ENCODE data around the gene FOXB2.
"Not testable (repeated sequence)": the region's sequence is repeated elsewhere in the genome, so short reads cannot be mapped to it uniquely, and the experiment has no call there.

The FOXB2 gene

DNA sequence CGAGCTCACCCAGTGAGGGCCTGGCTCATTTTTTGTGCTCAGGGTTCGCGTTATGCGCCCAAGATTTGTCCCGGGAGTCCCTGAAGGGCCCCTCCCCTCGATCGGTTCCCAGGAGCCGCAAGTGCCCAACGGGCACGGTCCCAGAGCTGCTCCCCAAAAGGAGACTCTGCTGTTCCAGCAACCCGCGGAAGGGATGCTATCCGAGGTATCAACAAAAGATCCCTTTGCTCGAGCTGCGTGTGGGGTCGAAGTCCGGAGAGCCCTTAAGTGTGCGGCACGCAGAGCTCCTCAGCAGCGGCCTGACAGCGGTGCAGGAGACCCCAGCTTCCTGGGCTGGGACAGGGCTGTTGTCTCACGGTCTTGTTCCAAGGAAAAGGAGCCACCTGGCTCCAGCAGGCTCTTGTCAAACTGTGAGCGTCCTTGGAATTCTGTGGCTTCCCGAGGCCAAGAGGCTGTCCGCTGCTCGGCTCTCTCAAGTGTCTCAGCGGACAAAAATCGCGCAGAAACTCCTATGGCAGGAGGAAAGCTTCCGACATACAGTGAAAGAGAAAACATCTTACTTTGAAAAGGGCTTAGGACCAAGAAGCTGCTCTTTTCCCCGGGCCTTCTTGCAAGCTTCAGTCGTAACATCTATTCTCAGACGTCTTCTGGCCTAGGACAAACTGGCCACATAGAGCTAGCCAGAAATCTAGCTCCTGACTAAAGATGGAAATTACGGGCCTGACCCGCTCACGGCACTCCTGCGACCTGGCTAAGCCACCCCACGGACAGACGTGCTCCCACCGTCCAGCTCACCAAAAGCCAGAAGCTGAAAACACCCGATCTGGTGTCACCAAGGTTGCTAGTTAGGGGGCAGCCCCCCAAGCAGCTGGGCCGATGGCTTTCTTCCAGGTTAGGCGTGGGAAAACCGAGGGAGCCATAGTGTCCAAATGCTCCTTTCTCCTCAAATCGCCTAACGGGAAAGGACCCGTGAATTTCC is 2.6 kb upstream of the FOXB2 start:
- DNase-seq (ENCODE audit: low read depth), result no peak

- DNase-seq (ENCODE audit: low read depth), result no peak
Observed at GRCh38 chr9:77017505-77017894, 2.0 kb upstream of the FOXB2 start.

- DNase-seq (ENCODE audit: low read depth), result no peak
Observed at GRCh38 chr9:77018058-77018968, 1.1 kb upstream of the FOXB2 start.

DNA sequence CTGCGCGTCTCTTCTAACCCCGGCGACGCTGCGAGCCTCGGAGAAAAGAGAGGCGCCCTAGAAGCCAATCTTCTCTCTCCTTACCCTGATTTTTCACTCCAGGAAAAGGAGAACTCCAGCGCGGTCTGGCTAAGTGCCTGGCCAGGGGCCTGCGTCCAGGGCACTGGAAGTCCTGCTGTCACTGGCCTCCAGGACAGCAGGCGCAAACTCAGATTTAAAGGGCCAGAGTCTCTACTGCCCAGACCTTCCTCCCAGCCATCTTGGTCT is 553 bp upstream of the FOXB2 start:
- no peak for DNase-seq (ENCODE audit: low read depth)

- no peak for DNase-seq (ENCODE audit: low read depth)
Observed at GRCh38 chr9:77019926-77020412, 514 bp downstream of the FOXB2 start.

DNA sequence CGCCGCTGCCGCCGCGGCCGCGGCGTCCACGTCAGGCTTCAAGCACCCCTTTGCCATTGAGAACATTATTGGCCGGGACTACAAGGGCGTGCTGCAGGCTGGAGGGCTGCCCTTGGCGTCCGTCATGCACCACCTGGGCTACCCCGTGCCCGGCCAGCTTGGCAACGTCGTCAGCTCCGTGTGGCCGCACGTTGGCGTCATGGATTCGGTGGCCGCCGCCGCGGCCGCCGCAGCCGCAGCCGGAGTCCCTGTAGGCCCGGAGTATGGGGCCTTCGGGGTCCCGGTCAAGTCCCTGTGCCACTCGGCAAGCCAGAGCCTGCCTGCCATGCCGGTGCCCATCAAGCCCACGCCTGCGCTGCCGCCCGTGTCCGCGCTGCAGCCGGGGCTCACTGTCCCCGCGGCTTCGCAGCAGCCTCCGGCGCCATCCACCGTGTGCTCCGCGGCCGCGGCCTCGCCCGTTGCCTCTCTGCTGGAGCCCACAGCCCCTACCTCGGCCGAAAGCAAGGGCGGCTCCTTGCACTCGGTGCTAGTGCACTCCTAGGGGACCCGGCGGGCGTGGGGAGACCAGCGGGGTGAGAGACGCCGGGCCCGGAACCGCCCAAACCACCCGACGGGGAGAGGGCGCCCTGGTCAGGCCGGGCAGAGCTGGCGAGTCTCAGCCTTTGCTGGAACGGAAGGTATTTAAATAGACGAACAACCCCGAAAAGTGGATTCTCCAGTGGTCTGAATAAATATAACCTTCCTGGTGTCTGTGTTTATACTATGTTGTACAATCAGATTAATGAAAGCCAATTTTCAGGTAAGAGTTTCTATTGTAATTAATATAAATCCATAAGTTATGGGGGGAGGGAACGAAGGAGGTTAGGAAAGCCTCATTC is 1.2 kb downstream of the FOXB2 start:
- DNase-seq (ENCODE audit: low read depth), result no peak

DNA sequence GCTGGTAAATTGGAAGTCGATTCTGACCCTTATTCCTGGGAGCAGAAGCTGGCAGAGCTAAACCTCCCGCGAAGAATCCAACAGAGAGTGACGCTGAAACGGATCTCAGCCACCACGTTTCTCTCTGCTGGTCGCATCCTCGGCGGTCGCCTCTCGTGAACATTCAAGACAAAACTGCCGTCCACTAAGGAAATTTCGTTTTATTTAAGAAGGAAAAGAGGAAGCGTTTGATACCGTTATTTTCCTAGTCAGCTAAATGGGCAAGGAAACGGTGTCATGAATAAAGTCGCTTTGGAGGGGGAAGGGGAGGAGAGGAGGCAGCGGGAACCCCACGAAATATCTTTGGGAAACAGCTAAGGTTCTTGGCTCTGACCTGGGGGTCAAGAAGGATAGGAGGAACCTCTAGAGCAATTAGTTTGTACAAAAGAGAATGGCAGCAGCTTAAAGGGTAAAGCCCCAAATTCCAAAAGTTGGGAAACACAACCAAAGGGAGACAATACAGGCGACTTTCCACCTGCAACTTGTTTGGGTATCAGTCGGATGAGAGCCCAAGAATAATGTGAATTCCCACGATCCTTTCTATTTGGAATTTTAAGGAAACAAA is 1.9 kb downstream of the FOXB2 start:
- DNase-seq (ENCODE audit: low read depth), result no peak

GRCh38 chr9:77021922-77022782 is 2.7 kb downstream of the FOXB2 start:
- DNase-seq (ENCODE audit: low read depth), result no peak

GRCh38 chr9:77022783-77023440 is 3.5 kb downstream of the FOXB2 start:
- no peak for DNase-seq (ENCODE audit: low read depth)

- DNase-seq (ENCODE audit: low read depth), result no peak
Observed at GRCh38 chr9:77023726-77024125, 4.3 kb downstream of the FOXB2 start.

DNA sequence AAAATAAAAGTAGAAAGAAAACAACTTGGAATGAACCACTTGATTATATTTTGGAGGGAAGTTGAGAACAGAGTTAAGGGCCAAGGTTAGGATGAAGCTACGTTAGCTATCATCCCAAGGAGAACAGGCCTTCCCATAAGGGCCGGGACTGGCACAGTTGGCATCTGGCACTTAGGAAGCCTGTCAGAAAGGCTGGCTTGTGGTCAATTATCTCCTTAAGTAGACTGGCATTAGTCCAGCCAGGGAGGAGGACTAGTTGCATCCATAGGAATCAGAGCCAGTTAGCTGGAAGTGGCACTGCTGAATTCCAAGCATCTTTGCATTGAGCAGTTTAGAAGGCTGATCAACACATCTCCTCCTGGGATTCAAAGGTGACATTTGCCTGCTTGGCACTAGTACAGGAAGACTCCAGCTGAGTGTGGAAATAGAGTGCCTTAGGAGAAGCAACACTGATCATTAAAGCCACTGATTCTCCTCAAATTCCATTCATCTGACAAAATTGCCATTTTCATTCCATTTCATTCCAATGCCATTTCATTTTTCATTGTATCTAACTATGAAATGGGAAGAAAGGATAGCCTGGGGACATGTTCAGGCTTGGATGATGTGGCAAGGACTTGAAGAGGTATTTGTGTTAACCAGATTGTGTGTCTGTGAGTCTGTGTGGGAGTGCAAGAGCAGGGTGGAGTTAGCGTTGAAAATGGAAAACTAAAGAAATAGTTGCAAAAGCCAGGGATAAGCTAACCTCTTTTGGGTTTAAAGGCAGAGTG is 5.5 kb downstream of the FOXB2 start:
- no peak for DNase-seq (ENCODE audit: low read depth)

DNA sequence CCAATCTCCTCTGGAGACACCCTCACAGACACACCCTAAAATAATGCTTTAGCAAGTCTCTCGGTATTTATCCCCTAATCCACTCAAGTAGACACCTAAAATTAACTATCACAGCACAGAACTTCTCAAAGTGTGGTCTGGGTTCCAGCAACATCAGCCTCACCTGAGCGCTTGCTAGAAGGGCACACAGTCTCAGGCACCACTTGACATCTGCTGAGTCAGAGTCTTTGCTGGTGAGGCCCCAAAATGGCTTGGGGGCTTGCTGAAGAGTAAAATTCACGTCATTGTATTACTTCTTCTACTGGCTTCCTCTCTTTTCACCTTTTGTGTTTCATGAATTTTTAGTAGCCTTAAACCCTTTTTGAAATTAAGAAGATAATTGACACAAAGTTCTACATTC is 9.0 kb downstream of the FOXB2 start:
- no peak for DNase-seq (ENCODE audit: low read depth)

GRCh38 chr9:77030045-77030444 is 10.6 kb downstream of the FOXB2 start:
- no peak for DNase-seq (ENCODE audit: low read depth)

DNA sequence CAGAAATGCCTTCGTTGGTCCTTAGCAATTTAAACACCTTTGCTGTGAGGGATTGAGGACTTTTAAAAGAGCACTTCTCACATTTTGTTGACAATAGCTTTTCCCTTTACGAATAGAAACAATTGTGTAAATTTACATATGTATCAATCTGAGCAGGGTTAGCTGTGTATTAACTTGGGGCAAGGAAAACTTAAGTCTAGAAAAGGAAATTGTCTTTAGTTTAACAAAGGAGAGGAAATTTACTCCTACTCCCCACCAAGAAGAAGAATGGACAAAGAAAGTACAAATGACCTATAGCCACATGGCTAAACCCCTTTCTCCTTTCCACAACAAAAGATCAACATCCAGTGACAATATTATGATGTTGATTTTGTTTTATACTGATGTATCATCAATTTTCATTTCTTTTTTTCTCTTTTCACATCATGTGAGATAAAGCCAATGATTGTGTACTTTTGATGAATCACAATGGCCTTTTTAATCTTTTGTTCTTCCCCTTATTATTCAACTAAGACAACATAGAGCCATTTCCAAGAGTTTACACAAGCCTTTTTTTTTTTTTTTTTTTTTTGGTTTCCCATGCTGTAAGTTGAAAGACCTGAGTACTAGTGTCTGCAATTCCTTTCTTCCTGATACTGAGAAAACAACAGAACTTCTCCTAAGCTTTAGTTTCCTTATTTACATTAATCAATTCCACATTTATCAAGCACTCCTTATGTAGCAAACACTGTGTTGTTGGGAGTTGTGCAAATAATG is 19.0 kb downstream of the FOXB2 start:
- DNase-seq (ENCODE audit: low read depth), result no peak

DNA sequence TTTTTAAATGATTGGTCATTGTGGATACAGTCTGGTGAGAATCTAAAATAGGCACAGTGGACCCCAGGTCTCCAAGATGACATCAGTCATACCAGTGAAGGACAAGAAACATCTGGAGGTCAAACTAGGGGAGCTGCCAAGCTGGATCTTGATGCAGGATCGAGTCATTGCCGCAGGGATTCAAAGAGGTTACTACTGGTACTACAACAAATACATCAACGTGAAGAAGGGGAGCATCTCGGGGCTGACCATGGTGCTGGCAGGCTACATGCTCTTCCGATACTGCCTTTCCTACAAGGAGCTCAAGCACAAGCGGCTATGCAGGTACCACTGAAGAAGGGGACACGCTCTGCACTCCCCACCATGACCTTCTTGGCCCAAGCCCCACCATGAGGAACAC is 20.9 kb downstream of the FOXB2 start:
- DNase-seq (ENCODE audit: low read depth), result no peak

DNA sequence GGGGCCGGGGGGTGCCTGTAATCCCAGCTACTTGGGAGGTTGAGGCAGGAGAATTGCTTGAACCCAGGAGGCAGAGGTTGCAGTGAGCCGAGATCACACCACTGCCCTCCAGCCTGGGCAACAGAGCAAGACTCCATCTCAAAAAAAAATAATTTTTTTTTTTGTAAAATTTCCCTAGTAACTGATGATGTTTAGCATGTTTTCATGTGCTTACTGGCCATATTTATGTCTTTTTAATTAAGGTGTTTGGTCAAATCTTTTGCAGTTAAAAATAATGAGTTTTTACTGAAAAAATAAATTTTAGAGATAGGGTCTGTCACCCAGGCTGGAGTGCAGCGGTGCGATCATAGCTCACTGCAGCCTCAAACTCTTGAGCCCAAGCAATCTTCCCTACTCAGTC is 24.3 kb downstream of the FOXB2 start:
- DNase-seq (ENCODE audit: low read depth), result not testable (repeated sequence)

GRCh38 chr9:77060681-77061080 is 41.2 kb downstream of the FOXB2 start:
- not testable (repeated sequence) for DNase-seq (ENCODE audit: low read depth)

DNA sequence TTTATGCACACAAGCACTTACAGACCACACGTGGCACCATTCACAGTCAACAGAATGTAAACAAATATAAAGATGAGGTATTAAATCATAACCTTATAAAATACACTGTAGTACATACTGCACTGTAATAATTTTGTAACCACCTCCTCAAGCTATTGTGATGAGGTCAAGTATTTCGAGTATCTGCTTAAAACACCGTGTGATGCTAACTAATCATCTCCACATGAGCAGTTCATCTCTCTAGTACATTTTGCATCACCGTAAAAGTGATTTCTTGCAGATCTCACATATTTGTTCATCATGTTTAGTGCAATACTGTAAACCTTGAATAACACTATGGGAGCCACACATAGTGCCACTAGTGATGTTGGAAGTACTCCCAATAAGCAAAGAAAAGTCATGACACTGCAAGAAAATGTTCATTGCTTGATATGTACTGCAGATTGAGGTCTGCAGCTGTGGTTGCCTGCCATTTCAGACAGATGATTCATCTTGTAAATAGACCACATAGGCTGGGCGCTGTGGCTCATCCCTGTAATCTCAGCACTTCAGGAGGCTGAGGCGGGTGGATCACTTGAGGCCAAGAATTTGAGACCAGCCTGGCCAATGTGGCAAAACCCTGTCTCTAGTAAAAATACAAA is 44.3 kb downstream of the FOXB2 start:
- no peak for DNase-seq (ENCODE audit: low read depth)
